Measurements from ENCODE around the gene FGD6.

DNA sequence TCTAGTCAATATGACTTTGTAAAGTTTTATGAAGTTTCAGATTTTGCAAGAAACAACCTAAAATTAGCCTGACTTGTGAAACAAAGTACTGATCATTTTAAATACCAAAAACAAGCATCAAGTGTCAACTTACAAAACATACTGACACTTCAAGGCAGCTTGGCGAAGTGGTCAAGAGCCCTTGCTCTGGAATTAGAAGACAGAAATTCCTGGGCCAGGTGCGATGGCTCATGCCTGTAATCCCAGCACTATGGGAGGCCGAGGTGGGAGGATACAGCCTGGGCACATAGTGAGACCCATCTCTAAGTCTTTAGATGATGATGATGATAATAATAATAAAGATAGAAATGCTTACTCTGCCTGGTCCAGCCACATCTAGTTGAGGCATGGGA, 98.5 kb downstream of the FGD6 start:
- TF ChIP-seq, protein P1, sequence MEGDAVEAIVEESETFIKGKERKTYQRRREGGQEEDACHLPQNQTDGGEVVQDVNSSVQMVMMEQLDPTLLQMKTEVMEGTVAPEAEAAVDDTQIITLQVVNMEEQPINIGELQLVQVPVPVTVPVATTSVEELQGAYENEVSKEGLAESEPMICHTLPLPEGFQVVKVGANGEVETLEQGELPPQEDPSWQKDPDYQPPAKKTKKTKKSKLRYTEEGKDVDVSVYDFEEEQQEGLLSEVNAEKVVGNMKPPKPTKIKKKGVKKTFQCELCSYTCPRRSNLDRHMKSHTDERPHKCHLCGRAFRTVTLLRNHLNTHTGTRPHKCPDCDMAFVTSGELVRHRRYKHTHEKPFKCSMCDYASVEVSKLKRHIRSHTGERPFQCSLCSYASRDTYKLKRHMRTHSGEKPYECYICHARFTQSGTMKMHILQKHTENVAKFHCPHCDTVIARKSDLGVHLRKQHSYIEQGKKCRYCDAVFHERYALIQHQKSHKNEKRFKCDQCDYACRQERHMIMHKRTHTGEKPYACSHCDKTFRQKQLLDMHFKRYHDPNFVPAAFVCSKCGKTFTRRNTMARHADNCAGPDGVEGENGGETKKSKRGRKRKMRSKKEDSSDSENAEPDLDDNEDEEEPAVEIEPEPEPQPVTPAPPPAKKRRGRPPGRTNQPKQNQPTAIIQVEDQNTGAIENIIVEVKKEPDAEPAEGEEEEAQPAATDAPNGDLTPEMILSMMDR (IDR thresholded peaks at IDR 0.05) = no peak
- no peak for TF ChIP-seq POLR2A (IDR thresholded peaks at IDR 0.05)

All from gastroesophageal sphincter (tissue), 3 donors.